HepG2 (cell line): Measurements from ENCODE around the gene CLDN15. TPM values are rescaled to one million over a fixed set of nuclear protein-coding genes. Genes with fewer than 3 reads are reported as not detected.
A peak's percentile ranks its signal among the peaks of the same experiment; 100 is the strongest.

Experiments used
- ATF7-NPFF ChIP-seq: sonication (generic); formaldehyde crosslinking; IDR thresholded peaks from 2 replicates; pipeline ENCODE4 v1.8.1; 2023; ENCODE audit warnings: mild to moderate bottlenecking, low read depth, missing genetic modification reagents, moderate library complexity
- BCL6 ChIP-seq: IDR thresholded peaks from 2 replicates; pipeline ENCODE4 v1.6.1; 2016; ENCODE audit warnings: missing genetic modification reagents, missing compliant biosample characterization
- EEA1 ChIP-seq: sonication (generic); formaldehyde crosslinking; IDR thresholded peaks from 2 replicates; pipeline ENCODE4 v1.5.1; 2020; ENCODE audit warnings: mild to moderate bottlenecking, missing genetic modification reagents, borderline replicate concordance
- FOXC1 ChIP-seq: sonication (generic); formaldehyde crosslinking; IDR thresholded peaks from 2 replicates; pipeline ENCODE4 v1.8.0; 2022; ENCODE audit warnings: mild to moderate bottlenecking, missing genetic modification reagents, borderline replicate concordance
- GABPB1 ChIP-seq: IDR thresholded peaks from 2 replicates; pipeline ENCODE4 v1.6.1; 2016; ENCODE audit warnings: mild to moderate bottlenecking, missing genetic modification reagents, moderate library complexity, missing compliant biosample characterization
- HNRNPLL ChIP-seq: fragments of 200-400 bp; formaldehyde crosslinking; IDR thresholded peaks from 2 replicates; pipeline ENCODE4 v1.6.1; 2017; ENCODE audit warnings: mild to moderate bottlenecking, low read depth, low read length; ENCODE audit not compliant: poor library complexity, severe bottlenecking
- LCORL ChIP-seq, 2 experiments: fragments of 450-650 bp in 1 of 2; sonication (generic) in 1 of 2; formaldehyde crosslinking in 1 of 2; IDR thresholded peaks; 2 replicates each; pipeline versions ENCODE4 v1.5.0 to v1.6.1; 2017 to 2020; ENCODE audit warnings: antibody characterized with exemption in 1 of 2, missing genetic modification reagents in 1 of 2
- MAZ ChIP-seq, 2 experiments: sonication (generic) in 1 of 2; formaldehyde crosslinking in 1 of 2; IDR thresholded peaks; 2 replicates each; pipeline versions ENCODE4 v1.5.0 to v1.6.1; 2012 to 2020; ENCODE audit warnings: low read depth in 2 of 2, mild to moderate bottlenecking in 2 of 2, borderline replicate concordance in 1 of 2, improper control_type of control experiment in 1 of 2, low read length in 1 of 2, missing genetic modification reagents in 1 of 2, moderate library complexity in 1 of 2
- NONO ChIP-seq, 2 experiments: fragments of 450-650 bp in 1 of 2; sonication (generic) in 1 of 2; formaldehyde crosslinking in 1 of 2; IDR thresholded peaks in 1 of 2; conservative IDR thresholded peaks in 1 of 2; 2 replicates each; pipeline versions ENCODE4 v1.6.1 to v1.8.0; 2017 to 2022; ENCODE audit warnings: mild to moderate bottlenecking in 1 of 2, missing genetic modification reagents in 1 of 2, moderate library complexity in 1 of 2
- PPARG ChIP-seq: conservative IDR thresholded peaks from 2 replicates; pipeline ENCODE4 v1.6.1; 2016; ENCODE audit warnings: missing biosample characterization, missing genetic modification reagents
- RARA ChIP-seq: IDR thresholded peaks from 2 replicates; pipeline ENCODE4 v1.6.1; 2016; ENCODE audit warnings: missing genetic modification reagents, missing compliant biosample characterization
- RFX1 ChIP-seq: fragments of 450-650 bp; IDR thresholded peaks from 2 replicates; pipeline ENCODE4 v1.6.1; 2017
- SOX5 ChIP-seq: IDR thresholded peaks from 2 replicates; pipeline ENCODE4 v1.6.1; 2016; ENCODE audit warnings: borderline replicate concordance
- STAT5B ChIP-seq: sonication (generic); formaldehyde crosslinking; IDR thresholded peaks from 2 replicates; pipeline ENCODE4 v1.4.0; 2020; ENCODE audit warnings: missing genetic modification reagents
- ZFX ChIP-seq: sonication (generic); formaldehyde crosslinking; IDR thresholded peaks from 2 replicates; pipeline ENCODE4 v1.4.0; 2020; ENCODE audit warnings: mild to moderate bottlenecking, low read depth, missing genetic modification reagents, moderate library complexity
- ZNF235 ChIP-seq: sonication (generic); formaldehyde crosslinking; IDR thresholded peaks from 2 replicates; pipeline ENCODE4 v1.8.1; 2023; ENCODE audit warnings: mild to moderate bottlenecking, missing genetic modification reagents, borderline replicate concordance
- ZNF382 ChIP-seq: sonication (generic); formaldehyde crosslinking; IDR thresholded peaks from 2 replicates; pipeline ENCODE4 v1.5.0; 2020; ENCODE audit warnings: missing genetic modification reagents, mild to moderate bottlenecking, borderline replicate concordance
- ZNF432 ChIP-seq: sonication (generic); formaldehyde crosslinking; IDR thresholded peaks from 2 replicates; pipeline ENCODE4 v1.5.0; 2020; ENCODE audit warnings: missing genetic modification reagents, mild to moderate bottlenecking, borderline replicate concordance
- ZNF468 ChIP-seq: sonication (generic); formaldehyde crosslinking; IDR thresholded peaks from 2 replicates; pipeline ENCODE4 v1.8.0; 2022; ENCODE audit warnings: mild to moderate bottlenecking, moderate library complexity, missing genetic modification reagents
- ZSCAN31 ChIP-seq: sonication (generic); formaldehyde crosslinking; IDR thresholded peaks from 2 replicates; pipeline ENCODE4 v1.5.0; 2020; ENCODE audit warnings: low read depth, mild to moderate bottlenecking, missing genetic modification reagents
- ZSCAN9 ChIP-seq: IDR thresholded peaks from 2 replicates; pipeline ENCODE4 v1.6.1; 2016; ENCODE audit warnings: borderline replicate concordance
- polyA plus RNA-seq, 8 experiments: library from polyadenylated mRNA; depleted of rRNA in 3 of 8; stranded (reverse) in 7 of 8; unstranded in 1 of 8; fragments of >200 nt; fragmentation: Illumina TruSeq in 4 of 8; extraction: Trizol in 4 of 8; gene quantifications; 2 replicates each; pipeline versions ENCODE4 v1.2.1 to v1.2.3, GENCODE V29; 2011 to 2016; ENCODE audit warnings: low read depth in 4 of 8, missing spikeins in 1 of 8, mixed read lengths in 1 of 8; ENCODE audit not compliant: insufficient read depth in 1 of 8
- total RNA-seq, 5 experiments: library from RNA; depleted of rRNA; stranded (reverse); fragments of >200 nt; fragmentation: Illumina TruSeq; extraction: Trizol; gene quantifications; 2 replicates each; pipeline ENCODE4 v1.2.3, GENCODE V29; 2016; ENCODE audit warnings: low read depth in 1 of 5
- TF ChIP-seq, protein P1 (sequence below): sonication (generic); formaldehyde crosslinking; IDR thresholded peaks from 2 replicates; pipeline ENCODE4 v1.8.1; 2023; ENCODE audit warnings: mild to moderate bottlenecking, inconsistent platforms, moderate library complexity, missing genetic modification reagents, borderline replicate concordance
- TF ChIP-seq, protein P2 (sequence below): sonication (generic); formaldehyde crosslinking; IDR thresholded peaks from 2 replicates; pipeline ENCODE4 v1.9.0; 2022; ENCODE audit warnings: missing genetic modification reagents, mild to moderate bottlenecking, borderline replicate concordance
- TF ChIP-seq, protein P3 (sequence below): sonication (generic); formaldehyde crosslinking; IDR thresholded peaks from 2 replicates; pipeline ENCODE4 v1.5.0; 2020; ENCODE audit warnings: missing genetic modification reagents

Gene CLDN15
- total and polyA plus RNA-seq, 2 of the 13 experiments (the other 11 are each of a cell fraction or from before 2014, with no cell fraction given): 7.1 to 17.8 TPM

DNA sequence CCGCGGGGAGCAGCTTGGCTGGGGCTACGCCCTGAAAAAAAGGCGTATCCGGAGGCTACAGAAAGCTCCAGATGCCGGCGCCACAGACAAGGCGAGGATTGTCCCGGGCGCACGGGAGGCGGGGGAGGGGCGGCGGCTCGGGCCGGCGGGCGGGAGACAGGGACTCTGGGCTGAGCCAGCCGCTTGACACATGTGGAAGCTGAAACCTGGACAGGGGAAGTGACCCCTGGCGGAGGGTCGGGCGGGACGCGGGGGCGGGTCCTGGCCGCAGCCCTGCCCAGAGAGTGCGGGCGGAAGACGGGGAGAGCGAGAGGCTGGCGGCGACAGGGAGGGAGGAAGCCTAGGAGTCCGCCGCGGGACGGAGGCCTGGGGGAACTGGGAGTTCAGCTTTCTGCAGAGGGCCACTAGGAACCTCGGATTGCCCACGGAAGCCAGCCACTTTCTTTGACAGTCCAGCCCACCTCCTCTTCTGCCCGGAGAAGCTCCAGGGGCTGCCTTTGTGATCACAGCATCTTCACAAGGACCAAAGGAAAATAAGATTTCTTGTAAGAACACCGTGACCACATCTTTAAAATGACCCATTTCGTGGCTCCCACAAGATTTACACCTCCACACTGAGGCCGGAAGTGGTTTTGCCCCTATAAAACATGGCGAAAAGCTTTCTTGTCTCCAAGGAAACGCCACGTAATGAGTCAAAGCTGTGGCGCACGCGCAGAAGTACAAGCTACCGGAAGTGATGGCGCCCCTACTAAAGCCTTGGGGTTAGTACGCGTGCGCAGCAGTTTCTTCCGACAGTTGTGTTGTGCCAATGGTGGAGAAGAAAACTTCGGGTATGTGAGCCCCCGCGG lies 20.0 kb downstream of the CLDN15 start, which contains the start of the genes PLOD3 and ZNHIT1 (continued):
- TF ChIP-seq, protein P1, sequence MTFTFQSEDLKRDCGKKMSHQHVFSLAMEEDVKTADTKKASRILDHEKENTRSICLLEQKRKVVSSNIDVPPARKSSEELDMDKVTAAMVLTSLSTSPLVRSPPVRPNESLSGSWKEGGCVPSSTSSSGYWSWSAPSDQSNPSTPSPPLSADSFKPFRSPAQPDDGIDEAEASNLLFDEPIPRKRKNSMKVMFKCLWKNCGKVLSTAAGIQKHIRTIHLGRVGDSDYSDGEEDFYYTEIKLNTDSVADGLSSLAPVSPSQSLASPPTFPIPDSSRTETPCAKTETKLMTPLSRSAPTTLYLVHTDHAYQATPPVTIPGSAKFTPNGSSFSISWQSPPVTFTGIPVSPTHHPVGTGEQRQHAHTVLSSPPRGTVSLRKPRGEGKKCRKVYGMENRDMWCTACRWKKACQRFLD (CRISPR knock-in tag): peak; percentile 30; the same call in 1 of the 2 replicates
- TF ChIP-seq ZNF468 (CRISPR knock-in tag) (0 out of 2 replicates have a peak, but pooled peaks have one; percentile 12), RARA (peak; percentile 31; the same call in 1 of the 2 replicates), ZNF235 (CRISPR knock-in tag) (0 out of 2 replicates have a peak, but pooled peaks have one; percentile 36), FOXC1 (no peak), LCORL (IDR thresholded peaks at IDR 0.05) (no peak), LCORL (CRISPR knock-in tag; IDR thresholded peaks at IDR 0.05) (peak; percentile 28; the same call in 1 of the 2 replicates), GABPB1 (peak; percentile 91), HNRNPLL (peak; percentile 55), MAZ (IDR thresholded peaks at IDR 0.05; ENCODE audit: borderline replicate concordance, low read depth, low read length) (0 out of 2 replicates have a peak, but pooled peaks have one; percentile 37), MAZ (CRISPR knock-in tag; IDR thresholded peaks at IDR 0.05; ENCODE audit: low read depth) (peak; percentile 62; the same call in 1 of the 2 replicates), ZSCAN9 (CRISPR knock-in tag) (0 out of 2 replicates have a peak, but pooled peaks have one; percentile 17), ZNF382 (CRISPR knock-in tag) (no peak), NONO (IDR thresholded peaks at IDR 0.05) (no peak), NONO (CRISPR knock-in tag; conservative IDR thresholded peaks at IDR 0.05) (peak; percentile 75), EEA1 (no peak; the same call in 1 of the 2 replicates), ZSCAN31 (CRISPR knock-in tag) (peak; percentile 9; the same call in 1 of the 2 replicates), STAT5B (no peak), ZNF432 (no peak), SOX5 (0 out of 2 replicates have a peak, but pooled peaks have one; percentile 22), RFX1 (peak; percentile 85), PPARG (CRISPR knock-in tag) (no peak), ATF7-NPFF (CRISPR knock-in tag) (no peak; the same call in 1 of the 2 replicates), BCL6 (CRISPR knock-in tag) (peak; percentile 54; the same call in 1 of the 2 replicates), ZFX (CRISPR knock-in tag) (peak; percentile 53)
- TF ChIP-seq, protein P2, sequence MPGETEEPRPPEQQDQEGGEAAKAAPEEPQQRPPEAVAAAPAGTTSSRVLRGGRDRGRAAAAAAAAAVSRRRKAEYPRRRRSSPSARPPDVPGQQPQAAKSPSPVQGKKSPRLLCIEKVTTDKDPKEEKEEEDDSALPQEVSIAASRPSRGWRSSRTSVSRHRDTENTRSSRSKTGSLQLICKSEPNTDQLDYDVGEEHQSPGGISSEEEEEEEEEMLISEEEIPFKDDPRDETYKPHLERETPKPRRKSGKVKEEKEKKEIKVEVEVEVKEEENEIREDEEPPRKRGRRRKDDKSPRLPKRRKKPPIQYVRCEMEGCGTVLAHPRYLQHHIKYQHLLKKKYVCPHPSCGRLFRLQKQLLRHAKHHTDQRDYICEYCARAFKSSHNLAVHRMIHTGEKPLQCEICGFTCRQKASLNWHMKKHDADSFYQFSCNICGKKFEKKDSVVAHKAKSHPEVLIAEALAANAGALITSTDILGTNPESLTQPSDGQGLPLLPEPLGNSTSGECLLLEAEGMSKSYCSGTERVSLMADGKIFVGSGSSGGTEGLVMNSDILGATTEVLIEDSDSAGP (CRISPR knock-in tag): peak; percentile 35; the same call in 1 of the 2 replicates
- TF ChIP-seq, protein P3, sequence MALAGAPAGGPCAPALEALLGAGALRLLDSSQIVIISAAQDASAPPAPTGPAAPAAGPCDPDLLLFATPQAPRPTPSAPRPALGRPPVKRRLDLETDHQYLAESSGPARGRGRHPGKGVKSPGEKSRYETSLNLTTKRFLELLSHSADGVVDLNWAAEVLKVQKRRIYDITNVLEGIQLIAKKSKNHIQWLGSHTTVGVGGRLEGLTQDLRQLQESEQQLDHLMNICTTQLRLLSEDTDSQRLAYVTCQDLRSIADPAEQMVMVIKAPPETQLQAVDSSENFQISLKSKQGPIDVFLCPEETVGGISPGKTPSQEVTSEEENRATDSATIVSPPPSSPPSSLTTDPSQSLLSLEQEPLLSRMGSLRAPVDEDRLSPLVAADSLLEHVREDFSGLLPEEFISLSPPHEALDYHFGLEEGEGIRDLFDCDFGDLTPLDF (CRISPR knock-in tag): peak; percentile 81
